ENCODE results near the gene FAM222B. TPM values are rescaled to one million over a fixed set of nuclear protein-coding genes. Genes with fewer than 3 reads are reported as not detected.
"Not testable (repeated sequence)": the region's sequence is repeated elsewhere in the genome, so short reads cannot be mapped to it uniquely, and the experiment has no call there.

Gene FAM222B
- total RNA-seq, 1 donor from 2014 or later: 14.2 TPM

DNA sequence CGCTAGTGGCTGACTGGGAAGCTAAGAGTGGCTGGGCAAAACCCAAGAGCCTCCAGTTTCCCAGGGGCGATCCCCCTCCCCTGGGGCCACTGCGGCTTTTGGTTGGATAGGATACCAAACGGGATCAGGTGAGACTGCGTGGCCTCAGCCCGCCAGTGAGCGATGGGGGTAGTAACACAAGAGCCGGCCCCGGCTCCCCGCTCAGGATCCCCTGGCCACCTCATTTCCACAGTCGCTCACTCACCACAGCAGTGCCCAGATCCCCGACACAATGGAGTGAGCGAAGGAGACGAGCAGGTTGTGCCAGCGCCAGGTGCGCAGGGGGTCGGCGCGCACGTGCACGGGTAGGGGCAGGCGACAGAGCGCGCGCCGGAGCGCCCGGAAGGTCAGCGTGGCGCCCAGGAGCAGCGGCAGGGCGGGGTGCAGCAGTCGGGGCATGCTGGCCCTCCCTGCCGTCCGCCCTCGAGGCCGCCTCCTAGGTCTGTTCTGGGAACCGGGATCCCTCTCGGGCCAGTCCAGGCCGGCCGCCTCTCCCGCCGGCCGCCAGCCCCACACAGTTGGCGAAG is 116.8 kb downstream of the FAM222B start:
- Histone ChIP-seq H3K4me3 (peak overlapping the region; percentile 55 to 62), H3K27ac (peak overlapping the region; percentile 98), H3K27me3 (no peaks in the 10 kb centered on the region), H3K36me3 (peaks cover 0 to 31% of the 10 kb centered on the region in 2 donors), H3K9me3 (no peaks in the 10 kb centered on the region), H3K4me1 (peaks cover 41% of the 10 kb centered on the region)
- intact Hi-C loops (cut with DNase I): no loop called here
- DNase-seq (ENCODE audit: extremely low spot score in 2 of 2): no peak
- no peak for TF ChIP-seq POLR2A (IDR thresholded peaks at IDR 0.05)
- TF ChIP-seq POLR2AphosphoS5 (IDR thresholded peaks at IDR 0.05; ENCODE audit: insufficient read depth in 1 of 2, low read depth in 1 of 2): peak in 1 of 2 donors; percentile 36

GRCh38 chr17:28725166-28725659 is 117.4 kb downstream of the FAM222B start:
- Histone ChIP-seq H3K4me3 (peak overlapping the region; percentile 55 to 62), H3K27me3 (no peaks in the 10 kb centered on the region), H3K9me3 (no peaks in the 10 kb centered on the region), H3K27ac (peak overlapping the region; percentile 98), H3K36me3 (peaks cover 0 to 31% of the 10 kb centered on the region in 2 donors), H3K4me1 (peaks cover 46% of the 10 kb centered on the region)
- TF ChIP-seq CTCF (IDR thresholded peaks at IDR 0.05): no peak
- TF ChIP-seq POLR2AphosphoS5 (IDR thresholded peaks at IDR 0.05; ENCODE audit: insufficient read depth in 1 of 2, low read depth in 1 of 2): no peak
- TF ChIP-seq POLR2A (IDR thresholded peaks at IDR 0.05): no peak
- intact Hi-C loops (cut with DNase I): no loop called here
- DNase-seq (ENCODE audit: extremely low spot score in 2 of 2): no peak

GRCh38 chr17:28724500-28725165 is 118.0 kb downstream of the FAM222B start:
- TF ChIP-seq POLR2AphosphoS5 (IDR thresholded peaks at IDR 0.05; ENCODE audit: insufficient read depth in 1 of 2, low read depth in 1 of 2) (no peak), POLR2A (IDR thresholded peaks at IDR 0.05) (no peak), CTCF (IDR thresholded peaks at IDR 0.05) (no peak)
- Histone ChIP-seq H3K27me3 (no peaks in the 10 kb centered on the region), H3K36me3 (peaks cover 0 to 31% of the 10 kb centered on the region in 2 donors), H3K27ac (no peak overlapping the region), H3K9me3 (no peaks in the 10 kb centered on the region), H3K4me3 (no peak overlapping the region), H3K4me1 (peaks cover 48% of the 10 kb centered on the region)
- intact Hi-C loops (cut with DNase I): no loop called here
- DNase-seq (ENCODE audit: extremely low spot score in 2 of 2): no peak

- H3K9me3 ChIP-seq; H3K27ac ChIP-seq; DNase-seq (ENCODE audit: extremely low spot score in 2 of 2); H3K27me3 ChIP-seq; H3K4me3 ChIP-seq; intact Hi-C loops (cut with DNase I): not testable (repeated sequence)
- Histone ChIP-seq H3K4me1 (peaks cover 51% of the 10 kb centered on the region), H3K36me3 (peaks cover 0 to 31% of the 10 kb centered on the region in 2 donors)
Measured at GRCh38 chr17:28723836-28724499, 118.6 kb downstream of the FAM222B start.

- H3K36me3 ChIP-seq: peaks cover 0 to 31% of the 10 kb centered on the region in 2 donors
- H3K27me3 ChIP-seq: no peaks in the 10 kb centered on the region
- intact Hi-C loops (cut with DNase I): no loop called here
- no peaks in the 10 kb centered on the region for H3K9me3 ChIP-seq
- no peak overlapping the region for H3K4me3 ChIP-seq
- no peak overlapping the region for H3K27ac ChIP-seq
- TF ChIP-seq POLR2A (IDR thresholded peaks at IDR 0.05) (no peak), POLR2AphosphoS5 (IDR thresholded peaks at IDR 0.05; ENCODE audit: insufficient read depth in 1 of 2, low read depth in 1 of 2) (no peak), CTCF (IDR thresholded peaks at IDR 0.05) (no peak)
- peaks cover 58% of the 10 kb centered on the region for H3K4me1 ChIP-seq
- DNase-seq (ENCODE audit: extremely low spot score in 2 of 2): no peak
Measured at GRCh38 chr17:28723159-28723835, 119.3 kb downstream of the FAM222B start.
